ENCODE results near the gene ITGA2B. TPM values are rescaled to one million over a fixed set of nuclear protein-coding genes. Genes with fewer than 3 reads are reported as not detected.

Gene ITGA2B
- total and polyA plus RNA-seq, 2 of the 8 experiments (the other 6 are each of a cell fraction or from before 2014, with no cell fraction given), result 6.9 to 12.3 TPM

DNA sequence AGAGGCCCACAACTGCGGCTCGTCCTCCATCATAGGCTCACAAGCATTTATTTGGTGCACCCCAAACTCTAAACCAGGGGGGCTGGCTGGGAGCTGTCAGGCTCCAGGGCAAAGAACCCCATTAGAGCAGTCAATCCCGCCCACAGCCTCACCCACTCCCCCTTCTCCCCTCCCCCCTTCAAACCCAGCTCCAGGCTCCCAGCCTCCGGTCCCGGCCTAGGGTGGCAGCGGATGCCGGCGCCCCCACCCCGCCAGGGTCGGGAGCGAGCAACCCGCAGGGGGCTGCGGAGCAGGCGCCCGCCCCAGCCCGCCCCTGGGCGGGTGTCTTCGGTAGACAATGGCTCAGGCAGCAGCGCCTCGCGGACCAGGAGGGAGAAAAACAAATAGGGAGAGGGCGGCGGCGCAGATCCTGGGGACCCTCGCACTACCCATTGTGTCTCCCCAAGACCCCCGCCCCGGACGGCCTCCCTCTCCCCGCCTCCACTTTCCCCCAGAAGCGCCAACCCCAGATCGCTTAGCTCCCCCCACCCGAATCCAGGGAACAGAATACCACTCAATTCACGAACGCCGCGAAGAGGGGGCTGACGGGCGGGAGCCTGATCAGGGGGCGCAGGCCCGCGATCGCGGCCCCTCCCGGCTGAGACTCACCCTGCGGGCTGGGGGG is 26.4 kb downstream of the ITGA2B start:
- Histone ChIP-seq H2BK120ac (replicated peaks; ENCODE audit: low read depth, low read length) (no peak overlapping the region), H3K27ac (ENCODE audit: low read depth, low read length) (0 out of 2 replicates have a peak overlapping the region, but pooled peaks have one; percentile 30), H3K79me1 (ENCODE audit: low read depth, low read length) (peaks cover 9% of the 10 kb centered on the region), H3K56ac (replicated peaks; ENCODE audit: insufficient read length, low read depth, low read length) (no peak overlapping the region), H3K23ac (ENCODE audit: insufficient read length) (no peak overlapping the region), H2BK5ac (ENCODE audit: low read depth, low read length) (peak overlapping the region; percentile 24; the same call in 1 of the 2 replicates), H2AK5ac (ENCODE audit: low read depth, low read length) (no peak overlapping the region), H4K91ac (replicated peaks; ENCODE audit: insufficient read length, low read length) (peak overlapping the region; percentile 34), H3K14ac (ENCODE audit: insufficient read length) (no peak overlapping the region), H4K8ac (ENCODE audit: extremely low read depth, insufficient read depth, low read length) (peak overlapping the region; percentile 7; the same call in 1 of the 2 replicates), H2AFZ (ENCODE audit: low read length) (no peak overlapping the region), H3K4me3 (ENCODE audit: extremely low read depth in 1 of 4, insufficient read depth in 2 of 4, low read depth in 3 of 4, low read length in 4 of 4) (peak overlapping the region; percentile 71 to 100 (median 76)), H3K36me3 (ENCODE audit: control insufficient read depth in 2 of 4, insufficient read depth in 4 of 4, low read length in 3 of 4) (peaks cover 0 to 6% (median 1%) of the 10 kb centered on the region in 4 experiments; a peak in 1 of 8 replicates), H2BK20ac (ENCODE audit: low read length) (no peak overlapping the region), H3K27me3 (replicated peaks in 1 of 4; ENCODE audit: control insufficient read depth in 3 of 4, extremely low read depth in 1 of 4, insufficient read depth in 3 of 4, low read length in 3 of 4) (no peaks in the 10 kb centered on the region), H3K9me3 (ENCODE audit: insufficient read depth in 2 of 2, low read depth in 1 of 2, low read length in 1 of 2) (no peaks in the 10 kb centered on the region), H3K9ac (replicated peaks in 1 of 4; ENCODE audit: extremely low read depth in 1 of 4, low read depth in 3 of 4, low read length in 3 of 4) (peak overlapping the region; percentile 34 to 64 (median 42); a peak in 5 of 7 replicates), H3K4me1 (replicated peaks in 1 of 4; ENCODE audit: control insufficient read depth in 3 of 4, insufficient read depth in 4 of 4, low read length in 3 of 4) (peaks cover 9 to 23% (median 18%) of the 10 kb centered on the region in 4 experiments), H4K5ac (ENCODE audit: insufficient read length, low read depth, low read length) (no peak overlapping the region), H4K20me1 (replicated peaks in 1 of 2; ENCODE audit: control insufficient read depth in 1 of 2, insufficient read depth in 2 of 2, low read length in 2 of 2) (peaks cover 3 to 19% of the 10 kb centered on the region in 2 experiments), H3K18ac (ENCODE audit: extremely low read depth, low read length) (peak overlapping the region; percentile 71), H3K4ac (replicated peaks; ENCODE audit: insufficient read length, low read depth, low read length) (no peak overlapping the region), H2BK15ac (ENCODE audit: low read length) (no peak overlapping the region; the same call in 1 of the 2 replicates), H3K79me2 (ENCODE audit: control insufficient read depth in 1 of 2, insufficient read depth in 2 of 2, low read length in 2 of 2) (peaks cover 0 to 7% of the 10 kb centered on the region in 2 experiments; a peak in 1 of 4 replicates), H2BK12ac (ENCODE audit: low read depth, low read length) (no peak overlapping the region), H3K4me2 (ENCODE audit: insufficient read depth in 1 of 2, low read depth in 2 of 2, low read length in 2 of 2) (peak overlapping the region; percentile 52 to 79), H3K23me2 (ENCODE audit: low read depth, low read length) (peaks cover 2% of the 10 kb centered on the region; the same call in 1 of the 2 replicates)
- DNase-seq (ENCODE audit: low read depth in 1 of 2, low spot score in 2 of 2), result peak in 1 of 2 experiments; percentile 66
- CTCF ChIA-PET (ENCODE audit: partially characterized antibody), result interaction anchor here (0.6 to 10.1 kb wide), 14 partner anchors 8 to 482 kb away, joined by 3 to 177 read pairs (median 4); partner anchors contain the start of gene GRN
- no peak for FAIRE-seq
- POLR2A ChIA-PET (ENCODE audit: partially characterized antibody), result interaction anchor here (0.7 to 3.8 kb wide), 8 partner anchors 9 to 160 kb away, joined by 3 to 15 read pairs (median 4); no protein-coding TSS in a partner anchor
- 3% methylated on average over 16 of the region's 45 CpGs; no CpG with 5 or more reads in 1 of the 2 experiments for WGBS, 2 experiments (ENCODE audit: extremely low coverage in 1 of 2, insufficient coverage in 1 of 2, insufficient read length in 1 of 2, insufficient replicate concordance in 2 of 2, low coverage in 1 of 2, low lambda C conversion rate in 2 of 2, missing lambda C conversion rate in 1 of 2)
- TF ChIP-seq TCF12 (IDR thresholded peaks at IDR 0.05; ENCODE audit: low read depth, low read length) (no peak), TAF1 (IDR thresholded peaks at IDR 0.05; ENCODE audit: low read depth, low read length) (0 out of 2 replicates have a peak, but pooled peaks have one; percentile 5), NANOG (IDR thresholded peaks at IDR 0.05; ENCODE audit: insufficient read depth, low read depth, low read length, poor library complexity, severe bottlenecking) (no peak), NRF1 (IDR thresholded peaks at IDR 0.05; ENCODE audit: low read depth, low read length) (no peak), BRCA1 (IDR thresholded peaks at IDR 0.05; ENCODE audit: low read depth, low read length) (no peak), SIRT6 (IDR thresholded peaks at IDR 0.05; ENCODE audit: low read length) (no peak), MAFK (IDR thresholded peaks at IDR 0.05; ENCODE audit: low read depth, low read length) (no peak), CBX5 (IDR thresholded peaks at IDR 0.05; ENCODE audit: low read depth, low read length) (no peak), CREB1 (IDR thresholded peaks at IDR 0.05) (no peak), KDM4A (IDR thresholded peaks at IDR 0.05; ENCODE audit: low read depth, low read length, severe bottlenecking) (peak; percentile 86), JUN (IDR thresholded peaks at IDR 0.05; ENCODE audit: low read depth, low read length) (no peak), YY1 (IDR thresholded peaks at IDR 0.05; ENCODE audit: low read depth, low read length) (no peak), ZNF274 (IDR thresholded peaks at IDR 0.05; ENCODE audit: borderline replicate concordance, extremely low read depth, low read length) (no peak)
